HCT116 (cell line): ENCODE measurements around the gene ENTPD6. TPM values are rescaled to one million over a fixed set of nuclear protein-coding genes. Genes with fewer than 3 reads are reported as not detected.

Experiments
- ATAC-seq: fragments of 200-7000 bp; cut with Tn5 transposase; 2 replicates; pipeline ENCODE4 v1.9.1; 2020; ENCODE audit warnings: mild to moderate bottlenecking, moderate library complexity
- BruUV-seq: library from RNA; stranded (reverse); fragments of 400-500 nt; replicated peaks from 2 replicates; lab custom pipeline; 2021; lab: Mats Ljungman, UMichigan
- CTCF ChIA-PET: fragments of 300-600 bp; sonication (Branson Sonifier 250); formaldehyde crosslinking; loops from one replicate; lab custom pipeline; 2021; ENCODE audit warnings: antibody characterized with exemption; lab: Charles Lee
- POLR2A ChIA-PET: fragments of 300-600, 350-600 bp; sonication (Branson Sonifier 250); formaldehyde crosslinking; loops from one replicate; lab custom pipeline; 2021; ENCODE audit warnings: antibody characterized with exemption; lab: Charles Lee
- RAD21 ChIA-PET, 2 experiments: fragments of 300-600 bp; sonication (Branson Sonifier 250); formaldehyde crosslinking; loops; one replicate each; lab custom pipeline; 2023; ENCODE audit warnings: low total read pairs in 2 of 2; ENCODE audit not compliant: uncharacterized antibody in 2 of 2, unreplicated experiment in 2 of 2, low non-redundant PET in 1 of 2; lab: Charles Lee
- DNase-seq: peaks from one replicate; pipeline ENCODE4 v3.0.0-alpha.2; 2010; ENCODE audit warnings: low read depth, low spot score
- H2AFZ ChIP-seq: fragments of 200-600 bp; shearing (Covaris generic), sonication (generic); 2 replicates; pipeline ENCODE4 v1.6.1; 2017; ENCODE audit warnings: low read depth, mixed run types, mixed read lengths, antibody characterized with exemption, low read length; ENCODE audit not compliant: poor library complexity, severe bottlenecking
- H3K27ac ChIP-seq: 2 replicates; pipeline ENCODE4 v1.5.1; 2012; ENCODE audit warnings: low read depth, low read length
- H3K27me3 ChIP-seq: fragments of 200-600 bp; sonication (generic); 2 replicates; pipeline ENCODE4 v1.6.1; 2016; ENCODE audit warnings: mixed run types, low read length, mixed read lengths; ENCODE audit not compliant: insufficient read depth
- H3K36me3 ChIP-seq, 2 experiments: fragments of 200-500 bp in 1 of 2; fragments of 200-600 bp in 1 of 2; sonication (Bioruptor generic) in 1 of 2; sonication (generic) in 1 of 2; 2 replicates each; pipeline versions ENCODE4 v1.5.1 to v1.6.1; 2014 to 2016; ENCODE audit warnings: low read length in 2 of 2, inconsistent platforms in 1 of 2, mixed read lengths in 1 of 2, mixed run types in 1 of 2; ENCODE audit not compliant: insufficient read depth in 2 of 2, control insufficient read depth in 1 of 2
- H3K4me1 ChIP-seq, 2 experiments: fragments of 200-600 bp in 1 of 2; sonication (generic) in 1 of 2; 2 replicates each; pipeline versions ENCODE4 v1.5.1 to v1.6.1; 2012 to 2017; ENCODE audit warnings: low read length in 2 of 2, inconsistent platforms in 1 of 2, mild to moderate bottlenecking in 1 of 2, mixed read lengths in 1 of 2, mixed run types in 1 of 2, moderate library complexity in 1 of 2; ENCODE audit not compliant: insufficient read depth in 2 of 2, control insufficient read depth in 1 of 2
- H3K4me2 ChIP-seq: fragments of 200-600 bp; sonication (generic); 2 replicates; pipeline ENCODE4 v1.6.1; 2017; ENCODE audit warnings: mixed run types, low read length, mixed read lengths
- H3K4me3 ChIP-seq, 2 experiments: fragments of 200-600 bp in 1 of 2; sonication (generic) in 1 of 2; replicated peaks in 1 of 2; 2 replicates each; pipeline ENCODE4 v1.5.1; 2011 to 2016; ENCODE audit warnings: low read length in 2 of 2, control low read depth in 1 of 2, low read depth in 1 of 2, mild to moderate bottlenecking in 1 of 2, mixed read lengths in 1 of 2, mixed run types in 1 of 2
- H3K79me2 ChIP-seq: fragments of 200-600 bp; sonication (generic); 2 replicates; pipeline ENCODE4 v1.6.1; 2017; ENCODE audit warnings: mild to moderate bottlenecking, mixed run types, low read length, moderate library complexity, mixed read lengths; ENCODE audit not compliant: insufficient read depth
- H3K9ac ChIP-seq: fragments of 200-600 bp; sonication (generic); 2 replicates; pipeline ENCODE4 v1.6.1; 2016; ENCODE audit warnings: low read length, mixed read lengths
- H3K9me2 ChIP-seq: fragments of 200-600 bp; sonication (generic), shearing (Covaris generic); 2 replicates; pipeline ENCODE4 v1.6.1; 2017; ENCODE audit warnings: mixed run types, mild to moderate bottlenecking, moderate library complexity; ENCODE audit not compliant: insufficient read depth
- H3K9me3 ChIP-seq, 2 experiments: fragments of 200-500 bp in 1 of 2; fragments of 200-600 bp in 1 of 2; sonication (Bioruptor generic) in 1 of 2; sonication (generic) in 1 of 2; 2 replicates each; pipeline ENCODE4 v1.6.1; 2014 to 2017; ENCODE audit warnings: low read length in 2 of 2, mixed read lengths in 2 of 2, inconsistent platforms in 1 of 2, low read depth in 1 of 2, mild to moderate bottlenecking in 1 of 2, mixed run types in 1 of 2, moderate library complexity in 1 of 2; ENCODE audit not compliant: control insufficient read depth in 1 of 2, insufficient read depth in 1 of 2
- H4K20me1 ChIP-seq: fragments of 200-600 bp; sonication (generic), shearing (Covaris generic); 2 replicates; pipeline ENCODE4 v1.6.1; 2017; ENCODE audit warnings: mixed run types, mild to moderate bottlenecking, moderate library complexity; ENCODE audit not compliant: insufficient read depth
- ELF1 ChIP-seq: IDR thresholded peaks from 2 replicates; pipeline ENCODE4 v1.6.1; 2012; ENCODE audit warnings: low read depth, borderline replicate concordance
- EZH2phosphoT487 ChIP-seq: fragments of 200-600 bp; IDR thresholded peaks from 2 replicates; pipeline ENCODE4 v1.6.1; 2018; ENCODE audit warnings: antibody characterized with exemption, borderline replicate concordance
- FOSL1 ChIP-seq: IDR thresholded peaks from 2 replicates; pipeline ENCODE4 v1.6.1; 2012; ENCODE audit warnings: low read depth
- POLR2A ChIP-seq: IDR thresholded peaks from 2 replicates; pipeline ENCODE4 v1.7.0; 2011; ENCODE audit warnings: borderline replicate concordance; ENCODE audit not compliant: insufficient read depth, insufficient read length; ENCODE audit errors: extremely low read depth
- POLR2AphosphoS5 ChIP-seq: IDR thresholded peaks from 2 replicates; pipeline ENCODE4 v1.6.1; 2011; ENCODE audit warnings: mild to moderate bottlenecking, low read depth, low read length, moderate library complexity
- SP1 ChIP-seq: IDR thresholded peaks from 2 replicates; pipeline ENCODE4 v1.6.1; 2012; ENCODE audit warnings: low read depth
- SRF ChIP-seq: IDR thresholded peaks from 2 replicates; pipeline ENCODE4 v1.6.1; 2012; ENCODE audit warnings: low read depth
- YY1 ChIP-seq: IDR thresholded peaks from 2 replicates; pipeline ENCODE4 v1.6.1; 2011; ENCODE audit warnings: low read length, low read depth, moderate library complexity, mild to moderate bottlenecking; ENCODE audit not compliant: insufficient replicate concordance; ENCODE audit errors: extremely low read depth
- ZFX ChIP-seq: fragments of 450-650 bp; IDR thresholded peaks from 2 replicates; pipeline ENCODE4 v1.6.1; 2017
- ZNF274 ChIP-seq: fragments of 200-500 bp; sonication (Bioruptor generic); IDR thresholded peaks from 2 replicates; pipeline ENCODE4 v1.6.1; 2014; ENCODE audit warnings: mild to moderate bottlenecking, low read depth, low read length, inconsistent platforms
- intact Hi-C: fragments of 100-400 bp; cut with micrococcal nuclease; formaldehyde crosslinking; loops from 2 replicates; pipeline ENCODE4 v1.10.0; 2022
- total RNA-seq: library from RNA; stranded (reverse); gene quantifications from one replicate; pipeline ENCODE4 v1.2.1, GENCODE V29; 2021; ENCODE audit not compliant: unreplicated experiment
- TF ChIP-seq, protein P1 (sequence below), 3 experiments: fragments of 200-600 bp in 1 of 3; sonication (generic) in 1 of 3; IDR thresholded peaks in 2 of 3; conservative IDR thresholded peaks in 1 of 3; 2 replicates each; pipeline ENCODE4 v1.5.1; 2012 to 2017; ENCODE audit warnings: low read depth in 2 of 3, low read length in 2 of 3, antibody characterized with exemption in 1 of 3, borderline replicate concordance in 1 of 3, control low read depth in 1 of 3, mild to moderate bottlenecking in 1 of 3, mixed read lengths in 1 of 3, mixed run types in 1 of 3, moderate library complexity in 1 of 3; ENCODE audit not compliant: insufficient read depth in 1 of 3

Gene ENTPD6
- total RNA-seq, 1 experiment from 2014 or later, result 89.2 TPM

DNA sequence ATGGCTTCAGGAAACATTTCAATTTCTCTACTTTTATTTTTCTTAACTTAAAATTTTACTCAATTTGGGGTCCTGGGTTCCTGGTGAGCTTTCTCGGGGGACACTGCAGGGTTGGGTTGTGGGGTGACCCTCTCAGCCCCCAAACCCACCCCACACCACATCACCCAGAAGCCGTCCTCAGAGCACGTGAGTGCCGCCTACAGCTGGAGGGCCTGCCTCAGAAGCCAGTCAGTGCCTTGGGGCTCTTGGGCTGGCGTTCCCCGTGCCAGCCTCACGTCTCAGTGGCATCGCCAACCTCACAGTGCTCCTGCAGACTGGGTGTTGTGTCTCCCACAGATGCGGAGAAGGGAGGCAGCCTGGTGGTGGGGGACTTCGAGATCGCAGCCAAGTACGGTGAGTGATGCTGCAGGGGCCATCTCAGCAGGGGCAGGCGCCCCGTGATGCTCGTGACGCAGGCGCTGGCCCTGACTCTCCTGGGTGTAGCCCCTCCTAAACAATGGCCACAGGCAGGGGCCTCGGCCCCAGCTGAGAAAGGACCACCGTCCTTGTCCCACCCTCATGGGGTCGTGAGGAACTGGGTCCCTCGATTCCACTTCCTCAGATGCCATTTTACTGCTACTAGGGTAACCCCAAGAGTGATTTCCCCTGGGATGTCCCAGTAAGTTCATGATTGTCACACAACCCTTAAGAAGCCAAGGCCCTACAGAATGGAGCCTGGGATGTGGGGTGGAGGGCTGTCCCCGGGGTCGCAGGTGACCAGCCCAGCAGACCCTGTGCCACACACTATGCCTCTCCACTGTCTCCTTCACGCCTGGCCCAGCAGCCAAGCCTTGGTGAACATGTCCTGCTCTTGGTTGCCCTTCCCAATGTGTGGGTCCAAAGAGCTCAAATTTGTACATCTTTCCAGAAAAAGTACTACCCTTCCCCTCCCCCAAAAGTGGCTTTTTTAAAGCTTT is 28.5 kb downstream of the ENTPD6 start (continued):
- TF ChIP-seq, protein P1, sequence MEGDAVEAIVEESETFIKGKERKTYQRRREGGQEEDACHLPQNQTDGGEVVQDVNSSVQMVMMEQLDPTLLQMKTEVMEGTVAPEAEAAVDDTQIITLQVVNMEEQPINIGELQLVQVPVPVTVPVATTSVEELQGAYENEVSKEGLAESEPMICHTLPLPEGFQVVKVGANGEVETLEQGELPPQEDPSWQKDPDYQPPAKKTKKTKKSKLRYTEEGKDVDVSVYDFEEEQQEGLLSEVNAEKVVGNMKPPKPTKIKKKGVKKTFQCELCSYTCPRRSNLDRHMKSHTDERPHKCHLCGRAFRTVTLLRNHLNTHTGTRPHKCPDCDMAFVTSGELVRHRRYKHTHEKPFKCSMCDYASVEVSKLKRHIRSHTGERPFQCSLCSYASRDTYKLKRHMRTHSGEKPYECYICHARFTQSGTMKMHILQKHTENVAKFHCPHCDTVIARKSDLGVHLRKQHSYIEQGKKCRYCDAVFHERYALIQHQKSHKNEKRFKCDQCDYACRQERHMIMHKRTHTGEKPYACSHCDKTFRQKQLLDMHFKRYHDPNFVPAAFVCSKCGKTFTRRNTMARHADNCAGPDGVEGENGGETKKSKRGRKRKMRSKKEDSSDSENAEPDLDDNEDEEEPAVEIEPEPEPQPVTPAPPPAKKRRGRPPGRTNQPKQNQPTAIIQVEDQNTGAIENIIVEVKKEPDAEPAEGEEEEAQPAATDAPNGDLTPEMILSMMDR (IDR thresholded peaks at IDR 0.05 in 2 of 3, conservative IDR thresholded peaks at IDR 0.05 in 1 of 3; ENCODE audit: borderline replicate concordance in 1 of 3, insufficient read depth in 1 of 3, low read depth in 2 of 3, low read length in 2 of 3), result no peak

DNA sequence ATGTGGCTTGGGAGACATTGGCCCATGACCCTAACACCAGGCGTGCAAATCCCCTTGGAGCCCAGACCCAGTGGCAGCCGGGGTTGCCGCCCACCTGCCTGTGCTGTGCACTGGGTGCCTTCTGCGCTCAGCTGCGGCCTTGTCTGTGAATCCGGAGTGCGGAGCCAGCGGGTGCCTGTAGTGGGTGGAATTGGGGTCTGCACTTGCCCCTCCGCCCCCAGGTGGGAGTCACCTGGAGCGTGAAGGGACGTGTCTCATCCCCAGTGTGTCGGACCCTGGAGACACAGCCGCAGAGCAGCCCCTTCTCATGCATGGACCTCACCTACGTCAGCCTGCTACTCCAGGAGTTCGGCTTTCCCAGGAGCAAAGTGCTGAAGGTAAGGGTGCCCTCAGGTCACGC is 29.4 kb downstream of the ENTPD6 start:
- Histone ChIP-seq H3K9me2 (no peaks in the 10 kb centered on the region), H3K4me2 (no peak overlapping the region), H3K4me3 (no peak overlapping the region), H3K4me1 (peaks cover 28 to 35% of the 10 kb centered on the region in 2 experiments), H3K27ac (no peak overlapping the region), H3K9ac (no peak overlapping the region), H3K79me2 (no peaks in the 10 kb centered on the region), H3K27me3 (no peaks in the 10 kb centered on the region), H3K36me3 (0 out of 4 replicates have a peak, but pooled peaks cover 2 to 3% of the 10 kb centered on the region in 2 experiments), H2AFZ (no peak overlapping the region), H4K20me1 (no peaks in the 10 kb centered on the region), H3K9me3 (no peaks in the 10 kb centered on the region)
- intact Hi-C loops, result no loop called here
- no peak for ATAC-seq
- TF ChIP-seq, protein P1 (IDR thresholded peaks at IDR 0.05 in 2 of 3, conservative IDR thresholded peaks at IDR 0.05 in 1 of 3; ENCODE audit: borderline replicate concordance in 1 of 3, insufficient read depth in 1 of 3, low read depth in 2 of 3, low read length in 2 of 3), result no peak
- TF ChIP-seq POLR2A (no peak), SP1 (no peak), ELF1 (no peak), SRF (no peak), ZNF274 (no peak), FOSL1 (no peak), ZFX (no peak), YY1 (no peak), POLR2AphosphoS5 (no peak), EZH2phosphoT487 (no peak)
- DNase-seq, result no peak
- no TSS peak for BruUV-seq
- ChIA-PET CTCF (no interaction called here), RAD21 (no interaction called here), POLR2A (no interaction called here)
